Muscle of back (tissue), 10 donors: ENCODE data around the gene DEPDC1. TPM values are rescaled to one million over a fixed set of nuclear protein-coding genes. Genes with fewer than 3 reads are reported as not detected.

Experiments used
- polyA plus RNA-seq, 10 donors: library from polyadenylated mRNA; unstranded; fragments of 120-200 nt; gene quantifications; one replicate each; pipeline ENCODE4 v1.2.1, GENCODE V29; 2013; ENCODE audit not compliant: insufficient read length in 10 of 10

The DEPDC1 gene
- polyA plus RNA-seq, 10 donors = 5.6 to 16.1 (median 9.3) TPM

Other genes starting within 250 kb of the DEPDC1 start
- gene RPE65, start 47.1 kb downstream of the DEPDC1 start, polyA plus RNA-seq = under 1 TPM in 5 of 10 donors, not detected in 5; 0.08 to 0.14 (median 0.12) TPM